ENCODE results near the gene FSD1. TPM values are rescaled to one million over a fixed set of nuclear protein-coding genes. Genes with fewer than 3 reads are reported as not detected.

The FSD1 gene
- total RNA-seq, 4 donors from 2014 or later: 1.0 to 8.4 (median 1.4) TPM; not detected in 1

Other genes starting within 250 kb of the FSD1 start
- 100 to 1,000 TPM in 2 of 4 donors, 10 to 100 TPM in 2; 74.3 to 149 (median 96.1) TPM for gene ZBTB7A, start 237.7 kb upstream of the FSD1 start, total RNA-seq
- 100 to 1,000 TPM; 168 to 283 (median 220) TPM for gene MAP2K2, start 180.5 kb upstream of the FSD1 start, total RNA-seq
- 100 to 1,000 TPM in 3 of 4 donors, 10 to 100 TPM in 1; 45.4 to 528 (median 270) TPM for gene CREB3L3, start 151.0 kb upstream of the FSD1 start, total RNA-seq
- gene SIRT6, start 122.0 kb upstream of the FSD1 start, total RNA-seq: 100 to 1,000 TPM in 1 of 4 donors, 10 to 100 TPM in 3; 55.3 to 115 (median 84.9) TPM
- gene ANKRD24, start 121.9 kb upstream of the FSD1 start, total RNA-seq: 1 to 10 TPM in 3 of 4 donors, under 1 TPM in 1; 0.83 to 3.9 (median 1.6) TPM
- gene EBI3, start 75.1 kb upstream of the FSD1 start, total RNA-seq: 10 to 100 TPM in 1 of 4 donors, 1 to 10 TPM in 2, not detected in 1; 1.4 to 12.4 (median 1.9) TPM
- 10 to 100 TPM in 3 of 4 donors, 1 to 10 TPM in 1; 8.9 to 33.8 (median 24.1) TPM for gene YJU2, start 57.5 kb upstream of the FSD1 start, total RNA-seq
- gene SHD, start 25.3 kb upstream of the FSD1 start, total RNA-seq: 10 to 100 TPM in 3 of 4 donors, not detected in 1; 21.3 to 27.7 (median 21.9) TPM
- 1 to 10 TPM; 2.2 to 6.1 (median 3.8) TPM for gene TMIGD2, start 2.2 kb upstream of the FSD1 start, total RNA-seq
- gene STAP2, start 34.2 kb downstream of the FSD1 start, total RNA-seq: 100 to 1,000 TPM in 3 of 4 donors, 10 to 100 TPM in 1; 90.8 to 227 (median 134) TPM
- 10 to 100 TPM in 3 of 4 donors, 1 to 10 TPM in 1; 8.3 to 26.1 (median 20.8) TPM for gene MPND, start 39.0 kb downstream of the FSD1 start, total RNA-seq
- 100 to 1,000 TPM in 1 of 4 donors, 10 to 100 TPM in 3; 69.3 to 102 (median 73.9) TPM for gene SH3GL1, start 95.9 kb downstream of the FSD1 start, total RNA-seq
- gene CHAF1A, start 98.0 kb downstream of the FSD1 start, total RNA-seq: 10 to 100 TPM in 3 of 4 donors, 1 to 10 TPM in 1; 7.5 to 66.8 (median 14.4) TPM
- 100 to 1,000 TPM in 3 of 4 donors, 10 to 100 TPM in 1; 94.9 to 178 (median 163) TPM for gene UBXN6, start 153.2 kb downstream of the FSD1 start, total RNA-seq
- 10 to 100 TPM; 20.5 to 73.4 (median 28.6) TPM for gene HDGFL2, start 167.7 kb downstream of the FSD1 start, total RNA-seq
- gene PLIN4, start 213.9 kb downstream of the FSD1 start, total RNA-seq: 1 to 10 TPM in 3 of 4 donors, under 1 TPM in 1; 0.83 to 5.1 (median 2.3) TPM
- gene PLIN5, start 230.6 kb downstream of the FSD1 start, total RNA-seq: 1 to 10 TPM in 2 of 4 donors, not detected in 2; 2.1 to 3.2 TPM
- gene LRG1, start 235.4 kb downstream of the FSD1 start, total RNA-seq: 1 to 10 TPM; 1.7 to 3.5 (median 3.0) TPM

All from Peyer's patch (tissue), 4 donors.